Measurements from ENCODE around the gene GUCY1A1. TPM values are rescaled to one million over a fixed set of nuclear protein-coding genes. Genes with fewer than 3 reads are reported as not detected.

GUCY1A1 gene
- total RNA-seq, 1 donor from 2014 or later: 3.7 TPM

DNA sequence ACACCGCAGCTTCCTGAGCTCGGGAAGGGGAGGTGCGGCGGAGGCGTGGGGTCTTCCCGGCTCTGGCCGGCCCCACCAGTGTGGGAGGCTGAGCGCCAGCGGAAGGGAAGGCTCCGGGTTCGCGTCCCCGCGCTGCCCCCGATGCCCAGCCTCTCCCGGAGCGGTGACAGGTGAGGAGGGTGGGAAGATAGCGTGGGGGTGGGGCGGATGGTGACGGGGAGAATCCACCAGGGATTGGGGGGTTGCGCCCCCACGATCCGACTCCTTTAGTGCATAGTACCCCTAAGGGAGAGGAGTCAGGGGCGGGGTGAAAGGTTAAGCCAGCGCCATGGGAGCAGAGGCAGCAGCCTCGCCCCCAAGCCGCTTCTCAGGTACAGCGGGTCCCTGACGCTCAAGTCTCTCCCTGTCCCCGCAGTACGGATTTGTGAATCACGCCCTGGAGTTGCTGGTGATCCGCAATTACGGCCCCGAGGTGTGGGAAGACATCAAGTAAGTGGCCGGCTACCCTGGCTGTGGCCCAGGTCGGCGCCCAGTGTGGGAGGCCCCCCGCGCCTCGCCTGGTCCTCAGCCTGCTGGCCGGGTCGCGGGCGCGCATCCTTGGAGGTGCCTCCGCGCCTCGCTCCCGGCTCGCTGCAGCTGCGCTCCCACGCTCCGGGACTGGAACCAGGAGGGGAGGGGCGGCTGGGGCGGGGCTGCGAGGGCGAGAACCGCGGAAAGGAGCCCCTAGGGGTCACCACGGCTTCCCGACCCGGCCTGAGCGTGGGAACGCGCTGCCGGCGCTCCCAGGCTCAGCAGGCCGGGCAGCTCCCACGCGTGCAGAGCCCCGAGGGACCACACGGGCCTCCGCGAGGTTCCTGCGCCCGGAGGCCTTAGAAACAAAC lies 93.0 kb downstream of the GUCY1A1 start:
- TF ChIP-seq, protein P1, sequence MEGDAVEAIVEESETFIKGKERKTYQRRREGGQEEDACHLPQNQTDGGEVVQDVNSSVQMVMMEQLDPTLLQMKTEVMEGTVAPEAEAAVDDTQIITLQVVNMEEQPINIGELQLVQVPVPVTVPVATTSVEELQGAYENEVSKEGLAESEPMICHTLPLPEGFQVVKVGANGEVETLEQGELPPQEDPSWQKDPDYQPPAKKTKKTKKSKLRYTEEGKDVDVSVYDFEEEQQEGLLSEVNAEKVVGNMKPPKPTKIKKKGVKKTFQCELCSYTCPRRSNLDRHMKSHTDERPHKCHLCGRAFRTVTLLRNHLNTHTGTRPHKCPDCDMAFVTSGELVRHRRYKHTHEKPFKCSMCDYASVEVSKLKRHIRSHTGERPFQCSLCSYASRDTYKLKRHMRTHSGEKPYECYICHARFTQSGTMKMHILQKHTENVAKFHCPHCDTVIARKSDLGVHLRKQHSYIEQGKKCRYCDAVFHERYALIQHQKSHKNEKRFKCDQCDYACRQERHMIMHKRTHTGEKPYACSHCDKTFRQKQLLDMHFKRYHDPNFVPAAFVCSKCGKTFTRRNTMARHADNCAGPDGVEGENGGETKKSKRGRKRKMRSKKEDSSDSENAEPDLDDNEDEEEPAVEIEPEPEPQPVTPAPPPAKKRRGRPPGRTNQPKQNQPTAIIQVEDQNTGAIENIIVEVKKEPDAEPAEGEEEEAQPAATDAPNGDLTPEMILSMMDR (conservative IDR thresholded peaks at IDR 0.05; ENCODE audit: low read depth, low read length): no peak
- H3K4me3 ChIP-seq (ENCODE audit: low read depth, low read length): peak overlapping the region; percentile 87
- DNase-seq (ENCODE audit: low read depth): no peak

DNA sequence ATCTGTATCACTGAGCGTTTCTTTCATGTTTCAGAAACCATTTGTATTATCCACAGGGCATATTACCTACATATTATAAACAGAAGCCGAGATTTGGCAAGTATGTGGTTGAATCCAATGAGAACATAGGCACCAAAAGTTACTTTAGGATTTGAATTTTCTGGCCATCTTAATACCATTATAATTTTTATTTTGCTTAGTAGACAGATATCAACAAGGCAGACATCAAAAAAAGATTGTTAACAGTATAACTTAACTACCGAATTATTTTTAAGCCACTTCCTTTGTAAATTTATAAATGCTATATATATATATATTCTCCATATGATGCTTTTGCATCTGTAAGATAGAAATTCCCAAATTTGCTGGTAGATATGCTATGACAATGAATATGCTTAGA lies 94.4 kb downstream of the GUCY1A1 start:
- TF ChIP-seq, protein P1 (conservative IDR thresholded peaks at IDR 0.05; ENCODE audit: low read depth, low read length): no peak
- H3K4me3 ChIP-seq (ENCODE audit: low read depth, low read length): no peak overlapping the region
- no peak for DNase-seq (ENCODE audit: low read depth)

DNA sequence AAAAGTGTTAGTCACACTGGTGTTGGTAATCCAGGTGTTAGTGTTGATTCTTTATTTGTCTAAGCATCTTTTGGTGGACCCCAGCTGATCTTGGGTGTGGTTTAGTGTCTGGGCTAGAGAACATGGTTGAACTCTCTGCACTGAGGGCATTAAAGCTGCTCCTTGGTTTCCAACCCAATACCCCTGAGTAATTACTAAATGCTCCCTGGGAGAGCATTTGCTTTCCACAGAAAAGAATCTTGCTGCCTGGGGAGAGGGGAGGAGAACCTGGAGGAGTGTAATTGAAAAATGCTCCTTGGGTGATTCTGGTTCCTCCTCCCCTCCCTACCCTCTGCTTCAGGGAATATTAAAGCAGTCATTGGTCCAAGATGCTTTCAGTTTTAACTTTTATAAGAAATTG lies 95.3 kb downstream of the GUCY1A1 start:
- H3K4me3 ChIP-seq (ENCODE audit: low read depth, low read length): no peak overlapping the region
- DNase-seq (ENCODE audit: low read depth): peak; percentile 36
- TF ChIP-seq, protein P1 (conservative IDR thresholded peaks at IDR 0.05; ENCODE audit: low read depth, low read length): no peak

GRCh38 chr4:155762334-155762733 lies 95.7 kb downstream of the GUCY1A1 start:
- H3K4me3 ChIP-seq (ENCODE audit: low read depth, low read length): no peak overlapping the region
- TF ChIP-seq, protein P1 (conservative IDR thresholded peaks at IDR 0.05; ENCODE audit: low read depth, low read length): no peak
- no peak for DNase-seq (ENCODE audit: low read depth)

GRCh38 chr4:155763551-155763950 lies 96.9 kb downstream of the GUCY1A1 start:
- DNase-seq (ENCODE audit: low read depth): no peak
- TF ChIP-seq, protein P1 (conservative IDR thresholded peaks at IDR 0.05; ENCODE audit: low read depth, low read length): no peak
- no peak overlapping the region for H3K4me3 ChIP-seq (ENCODE audit: low read depth, low read length)

- H3K4me3 ChIP-seq (ENCODE audit: low read depth, low read length): no peak overlapping the region
- TF ChIP-seq, protein P1 (conservative IDR thresholded peaks at IDR 0.05; ENCODE audit: low read depth, low read length): no peak
- DNase-seq (ENCODE audit: low read depth): no peak
Measured at GRCh38 chr4:155765149-155765548, 98.5 kb downstream of the GUCY1A1 start.

- TF ChIP-seq, protein P1 (conservative IDR thresholded peaks at IDR 0.05; ENCODE audit: low read depth, low read length): no peak
- DNase-seq (ENCODE audit: low read depth): no peak
- H3K4me3 ChIP-seq (ENCODE audit: low read depth, low read length): no peak overlapping the region
Measured at GRCh38 chr4:155766622-155767021, 100.0 kb downstream of the GUCY1A1 start.
